ENCODE data around the gene MGLL.

Gene MGLL

GRCh38 chr3:127822041-127822681 lies at the start of gene MGLL:
TSS of gene MGLL (minus strand) at chr3:127822515. CDS start at chr3:127822318, 197 bp downstream.
- no peak for DNase-seq

GRCh38 chr3:127870156-127870555 lies 47.8 kb upstream of the MGLL start:
- DNase-seq: no peak

DNA sequence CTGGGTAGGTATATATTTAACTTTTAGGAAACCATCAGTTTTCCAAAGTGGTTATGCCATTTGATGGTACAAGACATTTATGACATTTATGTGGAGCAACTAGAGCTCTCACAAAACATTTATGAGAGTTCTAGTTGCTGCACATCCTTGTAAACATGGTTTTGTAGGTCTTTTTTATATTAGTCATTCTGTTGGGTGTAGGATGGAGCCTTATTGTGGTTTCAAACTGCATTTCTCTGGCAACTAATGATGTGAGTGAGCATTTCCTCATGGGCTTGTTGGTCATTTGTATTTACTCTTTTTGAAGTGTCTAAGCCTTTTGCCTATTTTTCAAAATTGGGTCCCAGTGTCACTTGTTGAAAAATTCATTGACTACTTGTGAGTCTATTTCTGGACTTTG lies 45.7 kb upstream of the MGLL start:
- no peak for DNase-seq

DNA sequence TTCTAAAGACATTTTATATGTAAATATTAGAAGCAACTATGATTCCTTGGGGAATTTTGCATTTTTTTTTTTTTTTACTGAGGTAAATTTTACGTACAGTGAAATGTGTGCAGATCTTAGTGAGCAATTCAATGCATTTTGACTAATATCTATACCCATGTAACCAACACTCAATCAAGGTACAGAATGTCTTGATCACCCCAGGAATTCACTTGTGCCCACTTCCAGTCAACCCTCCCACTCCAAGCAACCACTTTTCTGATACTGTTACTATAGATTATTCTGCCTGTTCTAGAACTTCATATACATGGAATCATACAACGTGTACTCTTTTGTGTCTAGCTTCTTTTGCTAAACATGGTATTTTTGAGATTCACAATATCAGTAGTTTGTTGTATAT lies 45.1 kb upstream of the MGLL start:
- DNase-seq: no peak

- DNase-seq: no peak
Measured at GRCh38 chr3:127865941-127866340, 43.6 kb upstream of the MGLL start.

GRCh38 chr3:127860211-127860696 lies 37.9 kb upstream of the MGLL start:
- no peak for DNase-seq

DNA sequence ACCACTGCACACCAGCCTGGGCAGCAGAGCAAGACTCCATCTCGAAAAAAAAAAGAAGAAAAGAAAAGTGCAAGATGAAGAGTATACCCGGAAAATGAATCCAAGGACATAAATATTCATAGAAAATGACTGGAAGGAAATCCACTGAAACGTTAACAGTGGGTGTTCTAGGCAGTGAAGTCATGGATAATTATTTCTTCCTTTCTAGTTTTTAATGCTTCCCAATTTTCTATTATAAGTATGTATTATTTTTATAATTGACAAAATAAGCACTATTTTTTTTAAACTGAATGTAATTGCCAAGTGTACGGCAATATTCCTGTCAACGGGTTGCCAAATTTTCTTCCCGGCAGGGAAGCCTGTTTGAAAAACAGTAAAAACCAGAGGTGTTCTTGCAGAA lies 37.4 kb upstream of the MGLL start:
- no peak for DNase-seq

- no peak for DNase-seq
Measured at GRCh38 chr3:127858937-127859336, 36.6 kb upstream of the MGLL start.

DNA sequence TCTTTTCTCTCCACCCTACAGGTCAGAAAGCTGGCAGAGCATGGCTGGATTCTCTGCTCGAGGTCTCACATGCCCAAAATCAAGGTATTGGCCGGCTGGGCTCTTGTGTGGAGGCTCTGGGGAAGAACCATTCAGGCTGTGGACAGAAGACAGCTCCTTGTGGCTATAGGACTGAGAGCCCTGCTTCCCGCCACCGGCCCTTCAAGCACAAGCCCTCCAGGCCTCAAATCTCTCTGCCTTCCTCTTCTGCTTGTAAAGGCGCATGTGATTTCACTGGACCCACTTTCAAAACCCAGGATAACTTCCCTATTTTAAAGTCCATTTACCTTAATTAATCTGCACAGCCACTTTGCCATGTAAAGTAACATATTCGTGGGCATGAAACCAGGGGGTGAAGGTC lies 36.2 kb upstream of the MGLL start:
- DNase-seq: no peak

DNA sequence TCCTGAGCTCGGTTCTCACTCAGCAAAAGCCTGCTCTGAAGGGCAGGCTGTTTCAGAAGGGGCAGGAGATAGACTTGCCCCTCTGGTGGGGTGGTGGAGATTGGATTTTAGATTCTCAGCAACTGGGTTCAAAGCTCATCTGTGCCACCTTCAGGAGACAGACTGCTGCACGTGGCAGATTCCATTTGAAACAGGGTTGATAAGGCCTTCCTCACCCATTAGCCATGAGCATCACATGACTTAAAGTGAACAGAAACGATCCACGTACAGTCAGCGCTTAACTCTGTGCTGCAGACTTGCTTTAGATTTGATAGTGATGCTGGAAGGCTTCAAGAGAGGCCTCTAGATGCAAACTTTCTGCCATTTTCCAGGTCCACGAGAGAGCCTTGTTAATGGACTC lies 35.0 kb upstream of the MGLL start:
- DNase-seq: no peak

- no peak for DNase-seq
Measured at GRCh38 chr3:127856801-127857200, 34.5 kb upstream of the MGLL start.

DNA sequence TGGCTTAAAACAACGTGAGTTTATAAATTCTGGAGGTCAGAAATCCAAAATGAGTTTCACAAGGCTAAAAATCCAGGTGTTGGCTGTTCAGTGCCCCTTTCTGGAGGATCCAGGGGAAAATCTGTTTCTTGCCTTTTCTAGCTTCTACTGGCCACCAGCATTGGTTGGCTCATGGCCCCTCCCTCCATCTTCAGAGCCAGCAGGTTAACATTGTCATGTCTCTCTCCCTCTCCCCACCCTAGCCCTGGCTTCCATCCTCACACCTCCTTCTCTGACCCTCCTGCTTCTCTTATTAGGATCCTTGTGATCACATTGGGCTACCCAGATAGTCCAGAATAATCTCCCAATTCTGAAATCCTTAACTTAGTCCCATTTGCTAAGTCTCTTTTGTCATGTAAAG lies 32.9 kb upstream of the MGLL start:
- DNase-seq: no peak

- no peak for DNase-seq
Measured at GRCh38 chr3:127853681-127854080, 31.4 kb upstream of the MGLL start.

DNA sequence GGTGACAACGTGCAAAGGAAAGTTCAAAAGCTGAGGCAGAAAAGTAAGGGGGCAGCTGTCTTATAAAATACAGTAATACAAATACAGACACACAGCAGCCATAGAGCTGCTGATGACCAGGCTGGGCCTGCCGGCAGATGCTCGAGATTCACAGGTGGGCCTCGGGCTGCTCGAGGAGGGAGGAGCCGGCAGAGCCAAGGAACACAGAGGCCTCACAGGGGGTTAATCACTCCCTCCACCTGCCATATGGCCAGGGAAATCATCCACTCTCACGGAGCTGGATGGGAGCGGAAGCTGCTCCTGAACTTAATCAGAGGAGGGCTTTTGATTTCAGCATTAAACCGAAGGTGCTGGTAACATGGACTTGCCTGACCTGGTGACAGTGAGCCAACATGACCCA lies 29.6 kb upstream of the MGLL start:
- DNase-seq: no peak

DNA sequence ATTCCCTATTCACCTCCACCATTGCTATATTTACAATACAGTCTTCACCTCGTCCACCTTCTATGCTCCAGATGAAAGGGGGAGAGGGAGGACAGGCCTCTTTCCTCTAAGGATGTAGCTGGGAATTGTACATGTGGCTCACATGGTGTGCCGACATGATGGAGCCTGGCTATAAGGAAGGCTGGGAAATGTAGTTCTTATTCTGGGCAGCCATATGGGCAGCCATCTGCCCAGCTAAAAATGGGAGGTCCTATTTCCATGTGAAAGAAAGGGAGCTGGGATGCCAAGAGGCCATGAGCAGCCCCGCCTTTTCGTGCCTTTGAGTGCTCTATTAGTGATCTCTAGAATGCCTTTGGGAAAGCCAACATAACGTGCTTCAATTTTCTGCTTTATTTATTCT lies 27.1 kb upstream of the MGLL start:
- no peak for DNase-seq

DNA sequence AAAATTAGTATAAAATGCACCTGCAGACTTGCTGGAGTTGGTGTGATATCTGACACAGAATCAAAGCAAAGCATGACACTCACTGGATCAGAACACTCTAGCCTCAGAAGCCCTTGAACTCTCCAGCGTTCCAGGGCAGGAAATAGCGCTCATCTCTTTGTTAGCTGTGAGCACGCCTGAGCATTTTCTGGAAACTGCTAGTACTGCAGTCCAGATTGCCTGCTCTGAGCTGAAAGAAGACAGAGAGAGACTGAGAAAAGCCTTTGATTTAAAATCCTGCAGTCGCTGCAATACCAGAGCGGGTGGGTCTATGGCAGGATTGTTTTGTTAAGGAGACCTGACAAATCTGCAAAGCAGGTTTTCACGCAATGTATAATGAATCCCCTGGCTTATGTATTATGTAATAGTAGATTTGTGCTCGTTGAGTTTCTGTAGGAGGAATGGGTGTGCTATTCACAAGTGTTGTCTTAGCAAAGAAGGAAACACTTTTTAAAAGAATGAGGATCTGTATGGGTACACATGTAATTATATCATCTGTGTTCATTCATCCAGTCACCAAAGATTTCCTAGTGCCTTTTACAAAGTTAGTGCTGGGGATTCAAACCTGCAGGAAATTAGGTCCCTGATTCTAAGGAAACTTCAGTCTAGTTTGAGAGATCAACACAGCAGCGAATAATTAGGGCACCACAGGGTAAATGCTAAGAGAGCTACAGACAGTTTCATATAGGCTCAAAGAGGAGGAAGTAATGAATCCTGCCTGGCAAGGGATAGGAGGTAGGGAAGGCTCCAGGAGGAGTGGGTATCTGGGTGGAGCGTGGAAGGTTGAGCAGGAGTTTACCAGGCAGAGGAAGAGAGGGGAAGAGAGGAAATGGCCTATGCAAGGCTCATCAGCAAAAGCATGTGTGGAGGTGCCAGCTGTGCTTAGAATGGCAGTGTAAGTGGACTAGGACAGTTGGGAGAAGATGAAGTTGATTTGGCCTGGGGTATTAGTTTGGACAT lies 26.1 kb upstream of the MGLL start:
- DNase-seq: no peak

GRCh38 chr3:127847236-127847720 lies 25.0 kb upstream of the MGLL start:
- DNase-seq: no peak

- DNase-seq: no peak
Measured at GRCh38 chr3:127846576-127846975, 24.3 kb upstream of the MGLL start.

GRCh38 chr3:127844326-127844942 lies 22.1 kb upstream of the MGLL start:
- DNase-seq: no peak

DNA sequence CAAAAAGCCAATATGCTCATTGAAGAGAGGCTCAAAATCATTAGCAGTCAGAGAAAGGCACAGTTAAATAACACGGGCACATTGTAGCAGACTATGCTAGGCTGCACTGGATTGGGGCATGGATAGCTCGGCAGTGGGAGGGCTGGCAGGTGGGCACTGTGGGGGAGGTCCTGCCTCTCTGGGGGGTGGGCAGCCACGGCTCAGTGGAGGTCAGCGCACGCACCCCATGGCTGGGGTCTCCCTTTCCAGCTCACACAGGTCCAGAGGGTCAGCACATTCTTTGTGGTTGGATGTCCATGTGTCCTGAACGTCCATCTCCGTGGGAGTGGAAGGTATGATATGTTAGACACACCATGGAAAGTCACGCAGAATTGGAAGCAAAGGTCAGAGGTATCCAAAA lies 18.4 kb upstream of the MGLL start:
- DNase-seq: no peak

DNA sequence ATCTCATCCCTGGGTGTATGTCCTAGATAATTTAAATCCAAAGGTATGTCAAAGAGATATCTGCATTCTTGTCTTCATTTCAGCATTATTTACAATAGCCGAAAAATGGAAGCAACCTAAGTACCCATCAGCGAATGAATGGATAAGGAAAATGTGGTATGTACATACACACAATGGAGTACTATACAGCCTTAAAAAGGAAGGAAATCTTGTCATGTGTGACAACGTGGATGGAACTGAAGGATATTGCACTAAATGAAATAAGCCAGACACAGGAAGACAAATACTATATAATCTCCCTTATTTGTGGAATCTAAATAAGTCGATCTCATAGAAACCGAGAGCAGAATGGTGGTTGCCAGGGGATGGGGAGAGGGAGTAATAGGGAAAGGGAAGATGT lies 16.8 kb upstream of the MGLL start:
- no peak for DNase-seq

DNA sequence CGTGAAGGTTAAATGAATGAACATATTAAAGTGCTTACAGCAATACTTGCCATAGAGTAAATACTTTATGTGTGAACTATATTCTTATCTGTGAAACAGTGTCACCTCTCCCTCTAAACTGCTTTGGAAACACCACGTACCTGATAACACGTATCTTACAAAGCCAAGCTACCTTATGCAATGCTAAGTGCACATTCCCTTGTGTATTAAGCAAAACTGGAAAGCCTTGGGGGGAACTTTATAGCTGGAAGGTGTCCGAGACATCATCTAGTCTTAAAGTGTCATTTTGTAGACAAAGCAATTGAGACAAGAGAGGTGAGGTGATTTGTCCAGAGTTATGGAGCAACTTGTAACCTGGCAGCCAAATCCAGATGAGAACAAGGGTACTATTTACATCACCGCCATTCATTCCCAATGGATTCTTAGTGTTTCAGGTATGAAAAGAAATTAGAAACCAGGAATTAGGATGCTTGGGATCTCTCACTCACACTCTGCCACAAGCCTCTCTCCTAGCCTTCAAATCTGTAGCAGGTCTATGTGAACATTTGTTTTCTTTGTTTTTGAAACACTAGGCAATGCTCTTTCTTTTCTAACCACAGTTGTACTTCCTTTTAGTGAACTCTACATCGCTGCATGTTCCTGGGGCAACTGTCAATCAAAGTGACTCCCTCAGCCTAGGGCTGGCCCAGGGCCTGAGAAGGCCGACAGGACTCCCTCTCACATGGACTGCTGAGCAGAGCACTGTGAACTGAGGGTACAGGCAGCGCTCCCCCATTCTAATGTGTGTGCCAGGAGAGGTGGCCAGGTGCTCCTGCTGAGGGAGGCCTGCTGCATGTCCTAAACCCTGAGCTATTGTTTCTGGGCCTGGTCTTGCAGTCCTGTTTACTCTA lies 13.9 kb upstream of the MGLL start:
- no peak for DNase-seq
